MCF 10A (cell line): ENCODE data around the gene ZNF621. TPM values are rescaled to one million over a fixed set of nuclear protein-coding genes. Genes with fewer than 3 reads are reported as not detected.

Experiments used
- BruUV-seq: library from RNA; stranded (reverse); fragments of 400-500 nt; replicated peaks from 2 replicates; lab custom pipeline; 2021; lab: Mats Ljungman, UMichigan
- CTCF ChIA-PET: fragments of 300-600 bp; sonication (Branson Sonifier 250); formaldehyde crosslinking; extraction: SDS; loops from one replicate; lab custom pipeline; 2021; ENCODE audit warnings: antibody characterized with exemption, inconsistent platforms; lab: Yijun Ruan, JAX
- POLR2A ChIA-PET: fragments of 300-600, 350-650 bp; sonication (Branson Sonifier 250); formaldehyde crosslinking; extraction: SDS; loops from one replicate; lab custom pipeline; 2020; ENCODE audit warnings: antibody characterized with exemption, inconsistent platforms; lab: Yijun Ruan, JAX
- DNase-seq: peaks from one replicate; pipeline ENCODE4 v3.0.0-alpha.2; 2018; ENCODE audit not compliant: unreplicated experiment
- H3K27ac Mint-ChIP-seq: one replicate; pipeline ENCODE4 v1.8.0; 2022; ENCODE audit warnings: mild to moderate bottlenecking, low read depth, mixed read lengths; ENCODE audit not compliant: unreplicated experiment
- H3K27me3 Mint-ChIP-seq: one replicate; pipeline ENCODE4 v1.8.0; 2022; ENCODE audit warnings: mixed read lengths; ENCODE audit not compliant: insufficient read depth, unreplicated experiment
- H3K36me3 Mint-ChIP-seq: one replicate; pipeline ENCODE4 v1.8.0; 2022; ENCODE audit warnings: mild to moderate bottlenecking, moderate library complexity, mixed read lengths; ENCODE audit not compliant: insufficient read depth, unreplicated experiment
- H3K4me1 Mint-ChIP-seq: one replicate; pipeline ENCODE4 v1.8.0; 2022; ENCODE audit warnings: mixed read lengths; ENCODE audit not compliant: insufficient read depth, unreplicated experiment
- H3K4me3 Mint-ChIP-seq: one replicate; pipeline ENCODE4 v1.8.0; 2022; ENCODE audit warnings: mild to moderate bottlenecking, moderate library complexity, mixed read lengths; ENCODE audit not compliant: unreplicated experiment
- H3K9me3 Mint-ChIP-seq: one replicate; pipeline ENCODE4 v1.8.0; 2022; ENCODE audit warnings: mixed read lengths; ENCODE audit not compliant: unreplicated experiment
- intact Hi-C: fragments of 100-400 bp; cut with micrococcal nuclease; formaldehyde crosslinking; loops from 2 replicates; pipeline ENCODE4 v1.14.1; 2022
- total RNA-seq: library from RNA; stranded (reverse); gene quantifications from 2 replicates; pipeline ENCODE4 v1.2.3, GENCODE V29; 2022
- TF ChIP-seq, protein P1 (sequence below): fragments of 200-600 bp; IDR thresholded peaks from one replicate; pipeline ENCODE4 v1.8.0; 2022; ENCODE audit warnings: antibody characterized with exemption, mild to moderate bottlenecking; ENCODE audit not compliant: unreplicated experiment

The ZNF621 gene
- total RNA-seq, 1 experiment from 2014 or later = 39.6 TPM

DNA sequence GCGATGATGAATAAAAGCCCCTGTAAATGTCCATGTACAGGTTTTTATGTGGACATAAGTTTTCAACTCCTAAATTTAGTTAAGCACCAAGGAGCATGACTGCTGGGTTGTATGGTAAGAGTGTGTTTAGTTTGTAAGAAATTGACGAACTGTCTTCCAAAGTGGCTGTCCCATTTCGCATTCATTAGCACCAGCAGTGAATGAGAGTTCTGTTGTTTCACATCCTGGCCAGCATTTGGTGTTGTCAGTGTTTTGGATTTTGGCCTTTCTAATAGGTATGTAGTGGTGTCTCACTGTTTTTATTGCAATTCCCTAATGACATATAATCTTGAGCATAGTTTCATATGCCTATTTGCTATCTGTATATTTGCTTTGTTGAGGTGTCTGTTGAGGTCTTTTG, 3.7 kb downstream of the ZNF621 start:
- intact Hi-C loops = no loop called here
- POLR2A ChIA-PET = no interaction called here

DNA sequence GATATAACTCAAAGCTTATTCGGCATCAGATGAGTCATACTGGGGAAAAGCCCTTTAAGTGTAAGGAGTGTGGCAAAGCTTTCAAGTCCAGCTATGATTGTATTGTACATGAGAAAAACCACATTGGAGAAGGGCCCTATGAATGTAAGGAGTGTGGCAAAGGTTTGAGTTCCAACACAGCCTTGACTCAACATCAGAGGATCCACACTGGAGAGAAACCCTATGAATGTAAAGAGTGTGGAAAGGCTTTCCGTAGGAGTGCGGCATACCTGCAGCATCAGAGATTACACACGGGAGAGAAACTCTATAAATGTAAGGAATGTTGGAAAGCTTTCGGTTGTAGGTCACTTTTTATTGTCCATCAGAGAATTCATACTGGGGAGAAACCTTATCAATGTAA, 7.5 kb downstream of the ZNF621 start:
- H3K36me3 Mint-ChIP-seq = peaks cover 89% of the 10 kb centered on the region
- no TSS peak for BruUV-seq
- TF ChIP-seq, protein P1, sequence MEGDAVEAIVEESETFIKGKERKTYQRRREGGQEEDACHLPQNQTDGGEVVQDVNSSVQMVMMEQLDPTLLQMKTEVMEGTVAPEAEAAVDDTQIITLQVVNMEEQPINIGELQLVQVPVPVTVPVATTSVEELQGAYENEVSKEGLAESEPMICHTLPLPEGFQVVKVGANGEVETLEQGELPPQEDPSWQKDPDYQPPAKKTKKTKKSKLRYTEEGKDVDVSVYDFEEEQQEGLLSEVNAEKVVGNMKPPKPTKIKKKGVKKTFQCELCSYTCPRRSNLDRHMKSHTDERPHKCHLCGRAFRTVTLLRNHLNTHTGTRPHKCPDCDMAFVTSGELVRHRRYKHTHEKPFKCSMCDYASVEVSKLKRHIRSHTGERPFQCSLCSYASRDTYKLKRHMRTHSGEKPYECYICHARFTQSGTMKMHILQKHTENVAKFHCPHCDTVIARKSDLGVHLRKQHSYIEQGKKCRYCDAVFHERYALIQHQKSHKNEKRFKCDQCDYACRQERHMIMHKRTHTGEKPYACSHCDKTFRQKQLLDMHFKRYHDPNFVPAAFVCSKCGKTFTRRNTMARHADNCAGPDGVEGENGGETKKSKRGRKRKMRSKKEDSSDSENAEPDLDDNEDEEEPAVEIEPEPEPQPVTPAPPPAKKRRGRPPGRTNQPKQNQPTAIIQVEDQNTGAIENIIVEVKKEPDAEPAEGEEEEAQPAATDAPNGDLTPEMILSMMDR = no peak
- intact Hi-C loops = no loop called here
- no peak for DNase-seq
- POLR2A ChIA-PET = interaction anchor here (0.6 kb wide), 1 partner anchor 223 kb away, joined by 3 read pairs; no protein-coding TSS in a partner anchor
- peaks cover 27% of the 10 kb centered on the region for H3K9me3 Mint-ChIP-seq
- H3K27ac Mint-ChIP-seq = no peak overlapping the region
- no peak overlapping the region for H3K4me3 Mint-ChIP-seq
- peaks cover 6% of the 10 kb centered on the region for H3K4me1 Mint-ChIP-seq
- CTCF ChIA-PET = interaction anchor here (1.0 kb wide), 1 partner anchor 11 kb away, joined by 3 read pairs; no protein-coding TSS in a partner anchor
- no peaks in the 10 kb centered on the region for H3K27me3 Mint-ChIP-seq

More for the DNA sequence above, 3.7 kb downstream of the ZNF621 start:
- CTCF ChIA-PET = no interaction called here
- H3K9me3 Mint-ChIP-seq = peaks cover 19% of the 10 kb centered on the region
- H3K4me3 Mint-ChIP-seq = no peak overlapping the region
- TF ChIP-seq, protein P1 = no peak
- no peak for DNase-seq
- BruUV-seq = no TSS peak
- no peaks in the 10 kb centered on the region for H3K27me3 Mint-ChIP-seq
- H3K36me3 Mint-ChIP-seq = peaks cover 80% of the 10 kb centered on the region
- H3K4me1 Mint-ChIP-seq = peaks cover 20% of the 10 kb centered on the region
- H3K27ac Mint-ChIP-seq = no peak overlapping the region

DNA sequence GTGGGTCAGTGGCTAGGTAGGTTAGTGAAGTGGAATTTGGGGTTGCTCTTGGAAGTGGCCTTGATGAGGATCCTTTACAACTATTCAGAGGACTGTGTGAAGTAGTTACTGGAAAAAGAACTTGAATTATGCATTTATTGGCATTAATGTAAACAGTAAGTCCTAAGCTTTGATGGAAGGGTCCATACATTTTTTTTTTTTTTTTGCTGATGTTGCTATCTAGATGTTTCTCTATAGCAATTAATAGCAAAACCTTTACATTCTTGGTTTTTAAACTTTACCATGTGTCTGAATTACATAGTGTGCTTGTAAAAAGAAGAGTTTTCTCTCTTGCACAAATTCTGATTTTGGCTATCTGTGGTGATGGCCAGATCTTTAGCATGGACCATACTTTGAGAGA, 9.5 kb downstream of the ZNF621 start:
- ChIA-PET POLR2A (interaction anchor here (0.6 to 1.3 kb wide), 3 partner anchors 10 to 214 kb away, joined by 3 read pairs; no protein-coding TSS in a partner anchor), CTCF (interaction anchor here (0.6 to 0.7 kb wide), 3 partner anchors 347 to 1337 kb away, joined by 3 read pairs; no protein-coding TSS in a partner anchor)
- H3K36me3 Mint-ChIP-seq = peaks cover 75% of the 10 kb centered on the region
- no peaks in the 10 kb centered on the region for H3K27me3 Mint-ChIP-seq
- H3K9me3 Mint-ChIP-seq = peaks cover 33% of the 10 kb centered on the region
- no TSS peak for BruUV-seq
- no peak for DNase-seq
- no peak overlapping the region for H3K27ac Mint-ChIP-seq
- intact Hi-C loops = no loop called here
- no peaks in the 10 kb centered on the region for H3K4me1 Mint-ChIP-seq
- TF ChIP-seq, protein P1 = no peak
- no peak overlapping the region for H3K4me3 Mint-ChIP-seq

DNA sequence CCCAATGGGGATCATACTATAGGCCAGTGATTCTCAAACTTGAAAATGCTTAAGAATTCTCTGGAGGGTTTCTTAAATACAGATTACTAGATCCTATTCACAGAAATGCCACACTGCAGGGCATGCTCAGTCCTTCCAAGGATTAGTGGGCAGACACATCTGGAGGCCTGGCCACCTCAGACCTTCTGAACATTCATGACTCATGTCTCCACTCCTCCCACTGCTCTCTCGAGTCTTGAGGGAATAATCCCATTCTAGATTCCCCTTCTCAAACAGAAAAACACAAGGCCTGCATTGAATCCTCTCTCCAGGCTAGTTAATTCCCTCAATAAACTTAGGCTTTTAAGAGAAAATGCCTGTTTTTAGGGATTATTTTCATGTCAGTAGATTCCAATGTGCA, 22.1 kb downstream of the ZNF621 start:
- BruUV-seq = no TSS peak
- no peaks in the 10 kb centered on the region for H3K9me3 Mint-ChIP-seq
- H3K27ac Mint-ChIP-seq = no peak overlapping the region
- H3K4me1 Mint-ChIP-seq = peaks cover 7% of the 10 kb centered on the region
- H3K27me3 Mint-ChIP-seq = no peaks in the 10 kb centered on the region
- no peak overlapping the region for H3K4me3 Mint-ChIP-seq
- H3K36me3 Mint-ChIP-seq = no peaks in the 10 kb centered on the region
- POLR2A ChIA-PET = no interaction called here
- TF ChIP-seq, protein P1 = no peak
- peak; percentile 66 for DNase-seq
- intact Hi-C loops = no loop called here
- CTCF ChIA-PET = no interaction called here
